Measurements from ENCODE around the gene DIRAS2. TPM values are rescaled to one million over a fixed set of nuclear protein-coding genes. Genes with fewer than 3 reads are reported as not detected.

Gene DIRAS2
- polyA plus RNA-seq, 2 of the 4 experiments (the other 2 are of a cell fraction), result 0.08 to 0.12 TPM

DNA sequence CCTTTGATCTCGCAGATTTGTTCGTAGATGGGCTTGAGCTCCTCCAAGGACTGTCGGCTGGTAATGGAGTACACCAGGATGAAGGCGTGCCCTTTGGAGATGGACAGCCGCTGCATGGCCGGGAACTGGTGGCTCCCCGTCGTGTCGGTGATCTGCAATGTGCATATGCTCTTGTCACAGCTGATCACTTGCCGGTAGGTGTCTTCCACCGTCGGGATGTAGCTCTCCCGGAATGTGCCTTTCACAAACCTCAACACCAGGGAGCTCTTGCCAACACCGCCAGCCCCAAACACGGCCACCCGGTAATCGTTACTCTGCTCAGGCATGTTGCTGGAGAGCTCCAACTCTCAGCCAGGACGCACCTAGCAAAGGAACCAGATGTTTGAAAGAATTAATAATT is 29.1 kb downstream of the DIRAS2 start:
- Histone ChIP-seq H3K9me3 (no peaks in the 10 kb centered on the region), H3K27ac (no peak overlapping the region), H3K4me1 (no peaks in the 10 kb centered on the region), H3K4me3 (no peak overlapping the region), H3K4me2 (no peak overlapping the region)
- no peak for FAIRE-seq
- no peak for ATAC-seq
- CTCF ChIA-PET, result no interaction called here
- TF ChIP-seq, protein P1, sequence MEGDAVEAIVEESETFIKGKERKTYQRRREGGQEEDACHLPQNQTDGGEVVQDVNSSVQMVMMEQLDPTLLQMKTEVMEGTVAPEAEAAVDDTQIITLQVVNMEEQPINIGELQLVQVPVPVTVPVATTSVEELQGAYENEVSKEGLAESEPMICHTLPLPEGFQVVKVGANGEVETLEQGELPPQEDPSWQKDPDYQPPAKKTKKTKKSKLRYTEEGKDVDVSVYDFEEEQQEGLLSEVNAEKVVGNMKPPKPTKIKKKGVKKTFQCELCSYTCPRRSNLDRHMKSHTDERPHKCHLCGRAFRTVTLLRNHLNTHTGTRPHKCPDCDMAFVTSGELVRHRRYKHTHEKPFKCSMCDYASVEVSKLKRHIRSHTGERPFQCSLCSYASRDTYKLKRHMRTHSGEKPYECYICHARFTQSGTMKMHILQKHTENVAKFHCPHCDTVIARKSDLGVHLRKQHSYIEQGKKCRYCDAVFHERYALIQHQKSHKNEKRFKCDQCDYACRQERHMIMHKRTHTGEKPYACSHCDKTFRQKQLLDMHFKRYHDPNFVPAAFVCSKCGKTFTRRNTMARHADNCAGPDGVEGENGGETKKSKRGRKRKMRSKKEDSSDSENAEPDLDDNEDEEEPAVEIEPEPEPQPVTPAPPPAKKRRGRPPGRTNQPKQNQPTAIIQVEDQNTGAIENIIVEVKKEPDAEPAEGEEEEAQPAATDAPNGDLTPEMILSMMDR (IDR thresholded peaks at IDR 0.05), result no peak
- TF ChIP-seq, protein P2, sequence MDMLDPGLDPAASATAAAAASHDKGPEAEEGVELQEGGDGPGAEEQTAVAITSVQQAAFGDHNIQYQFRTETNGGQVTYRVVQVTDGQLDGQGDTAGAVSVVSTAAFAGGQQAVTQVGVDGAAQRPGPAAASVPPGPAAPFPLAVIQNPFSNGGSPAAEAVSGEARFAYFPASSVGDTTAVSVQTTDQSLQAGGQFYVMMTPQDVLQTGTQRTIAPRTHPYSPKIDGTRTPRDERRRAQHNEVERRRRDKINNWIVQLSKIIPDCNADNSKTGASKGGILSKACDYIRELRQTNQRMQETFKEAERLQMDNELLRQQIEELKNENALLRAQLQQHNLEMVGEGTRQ (IDR thresholded peaks at IDR 0.05), result no peak
- TF ChIP-seq KDM1A (IDR thresholded peaks at IDR 0.05; ENCODE audit: low read depth), result no peak
- no peak for TF ChIP-seq RCOR1 (IDR thresholded peaks at IDR 0.05; ENCODE audit: low read depth, low read length)
- TF ChIP-seq NFE2L2 (conservative IDR thresholded peaks at IDR 0.05; ENCODE audit: low read length), result no peak
- TF ChIP-seq MAZ (IDR thresholded peaks at IDR 0.05; ENCODE audit: borderline replicate concordance, low read depth, low read length), result no peak
- TF ChIP-seq, protein P3, sequence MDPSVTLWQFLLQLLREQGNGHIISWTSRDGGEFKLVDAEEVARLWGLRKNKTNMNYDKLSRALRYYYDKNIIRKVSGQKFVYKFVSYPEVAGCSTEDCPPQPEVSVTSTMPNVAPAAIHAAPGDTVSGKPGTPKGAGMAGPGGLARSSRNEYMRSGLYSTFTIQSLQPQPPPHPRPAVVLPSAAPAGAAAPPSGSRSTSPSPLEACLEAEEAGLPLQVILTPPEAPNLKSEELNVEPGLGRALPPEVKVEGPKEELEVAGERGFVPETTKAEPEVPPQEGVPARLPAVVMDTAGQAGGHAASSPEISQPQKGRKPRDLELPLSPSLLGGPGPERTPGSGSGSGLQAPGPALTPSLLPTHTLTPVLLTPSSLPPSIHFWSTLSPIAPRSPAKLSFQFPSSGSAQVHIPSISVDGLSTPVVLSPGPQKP (IDR thresholded peaks at IDR 0.05; ENCODE audit: low read depth, low read length), result no peak
- TF ChIP-seq, protein P4, sequence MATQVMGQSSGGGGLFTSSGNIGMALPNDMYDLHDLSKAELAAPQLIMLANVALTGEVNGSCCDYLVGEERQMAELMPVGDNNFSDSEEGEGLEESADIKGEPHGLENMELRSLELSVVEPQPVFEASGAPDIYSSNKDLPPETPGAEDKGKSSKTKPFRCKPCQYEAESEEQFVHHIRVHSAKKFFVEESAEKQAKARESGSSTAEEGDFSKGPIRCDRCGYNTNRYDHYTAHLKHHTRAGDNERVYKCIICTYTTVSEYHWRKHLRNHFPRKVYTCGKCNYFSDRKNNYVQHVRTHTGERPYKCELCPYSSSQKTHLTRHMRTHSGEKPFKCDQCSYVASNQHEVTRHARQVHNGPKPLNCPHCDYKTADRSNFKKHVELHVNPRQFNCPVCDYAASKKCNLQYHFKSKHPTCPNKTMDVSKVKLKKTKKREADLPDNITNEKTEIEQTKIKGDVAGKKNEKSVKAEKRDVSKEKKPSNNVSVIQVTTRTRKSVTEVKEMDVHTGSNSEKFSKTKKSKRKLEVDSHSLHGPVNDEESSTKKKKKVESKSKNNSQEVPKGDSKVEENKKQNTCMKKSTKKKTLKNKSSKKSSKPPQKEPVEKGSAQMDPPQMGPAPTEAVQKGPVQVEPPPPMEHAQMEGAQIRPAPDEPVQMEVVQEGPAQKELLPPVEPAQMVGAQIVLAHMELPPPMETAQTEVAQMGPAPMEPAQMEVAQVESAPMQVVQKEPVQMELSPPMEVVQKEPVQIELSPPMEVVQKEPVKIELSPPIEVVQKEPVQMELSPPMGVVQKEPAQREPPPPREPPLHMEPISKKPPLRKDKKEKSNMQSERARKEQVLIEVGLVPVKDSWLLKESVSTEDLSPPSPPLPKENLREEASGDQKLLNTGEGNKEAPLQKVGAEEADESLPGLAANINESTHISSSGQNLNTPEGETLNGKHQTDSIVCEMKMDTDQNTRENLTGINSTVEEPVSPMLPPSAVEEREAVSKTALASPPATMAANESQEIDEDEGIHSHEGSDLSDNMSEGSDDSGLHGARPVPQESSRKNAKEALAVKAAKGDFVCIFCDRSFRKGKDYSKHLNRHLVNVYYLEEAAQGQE (IDR thresholded peaks at IDR 0.05), result no peak
- TF ChIP-seq RFX5 (IDR thresholded peaks at IDR 0.05), result no peak
- TF ChIP-seq MYC (IDR thresholded peaks at IDR 0.05; ENCODE audit: borderline replicate concordance, low read length), result no peak
- no peak for TF ChIP-seq HOXB13 (CRISPR knock-in tag; IDR thresholded peaks at IDR 0.05; ENCODE audit: low read depth)
- no peak for DNase-seq (ENCODE audit: low read depth in 1 of 2, low spot score in 1 of 2)
- POLR2A ChIA-PET, result no interaction called here
- WGBS (ENCODE audit: missing lambda C conversion rate), result 70% methylated on average over 18 of the region's 18 CpGs

DNA sequence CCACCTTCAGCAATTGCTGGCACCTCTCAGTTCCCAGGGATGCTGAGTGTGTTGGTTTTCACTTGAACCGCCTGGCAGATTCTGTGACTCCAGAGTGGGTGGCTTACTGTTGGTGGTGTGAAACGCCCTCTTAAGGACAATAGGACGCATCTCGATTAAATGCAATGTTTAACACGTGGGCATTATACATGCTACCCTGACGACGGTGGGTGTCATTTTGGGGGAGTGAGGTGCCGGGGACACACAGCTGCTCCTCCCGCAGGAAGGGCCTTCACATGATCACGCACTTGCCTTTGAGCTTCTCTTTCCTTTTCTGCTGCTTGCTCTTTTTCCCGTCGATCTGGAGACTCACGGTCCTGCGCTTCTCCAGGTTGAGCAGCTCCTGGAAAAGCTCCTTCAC is 29.7 kb downstream of the DIRAS2 start:
- ATAC-seq (no peak), DNase-seq (ENCODE audit: low read depth in 1 of 2, low spot score in 1 of 2) (no peak), FAIRE-seq (no peak)
- ChIA-PET POLR2A (no interaction called here), CTCF (interaction anchor here (1.2 kb wide), 1 partner anchor 470 kb away, joined by 3 read pairs; no protein-coding TSS in a partner anchor)
- no peaks in the 10 kb centered on the region for H3K4me1 ChIP-seq
- no peak overlapping the region for H3K4me2 ChIP-seq
- H3K27ac ChIP-seq, result no peak overlapping the region
- no peak for TF ChIP-seq TFCP2L1 (CRISPR knock-in tag; IDR thresholded peaks at IDR 0.05)
- 73% methylated on average over 14 of the region's 14 CpGs for WGBS (ENCODE audit: missing lambda C conversion rate)
- no peak overlapping the region for H3K4me3 ChIP-seq
- H3K9me3 ChIP-seq, result no peaks in the 10 kb centered on the region

DNA sequence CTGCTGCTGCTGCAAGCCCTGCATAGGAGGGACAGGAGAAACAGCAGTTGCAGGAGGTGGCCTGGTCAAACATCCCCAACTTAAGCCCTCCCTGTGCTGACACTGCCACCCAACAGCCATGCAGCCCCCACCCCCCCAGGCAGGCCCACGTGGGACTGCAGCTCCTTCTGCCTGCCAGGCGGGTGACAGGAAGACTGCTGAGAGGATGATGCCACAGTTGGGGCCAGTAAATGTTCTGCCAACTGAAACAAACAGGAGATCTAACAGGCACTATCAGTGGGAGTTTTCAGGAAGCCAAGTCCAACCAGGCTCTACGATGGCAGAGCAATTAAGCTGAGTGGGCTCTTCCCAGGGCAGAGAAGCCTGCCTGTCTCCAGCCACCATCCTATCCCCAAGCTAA is 31.1 kb downstream of the DIRAS2 start:
- ATAC-seq (no peak), FAIRE-seq (no peak), DNase-seq (ENCODE audit: low read depth in 1 of 2, low spot score in 1 of 2) (no peak)
- no peak overlapping the region for H3K27ac ChIP-seq
- ChIA-PET CTCF (no interaction called here), POLR2A (no interaction called here)
- H3K4me1 ChIP-seq, result no peaks in the 10 kb centered on the region
- no peak overlapping the region for H3K4me3 ChIP-seq
- H3K9me3 ChIP-seq, result no peaks in the 10 kb centered on the region
- no peak overlapping the region for H3K4me2 ChIP-seq
- 14% methylated on average over 1 of the region's 3 CpGs for WGBS (ENCODE audit: missing lambda C conversion rate)
- TF ChIP-seq PHF8 (IDR thresholded peaks at IDR 0.05; ENCODE audit: borderline replicate concordance, low read depth) (no peak), CEBPB (IDR thresholded peaks at IDR 0.05) (no peak), GATA3 (IDR thresholded peaks at IDR 0.05; ENCODE audit: borderline replicate concordance) (no peak), ZFP36 (IDR thresholded peaks at IDR 0.05; ENCODE audit: borderline replicate concordance, partially characterized antibody) (no peak), JUN (IDR thresholded peaks at IDR 0.05) (no peak), ESRRA (IDR thresholded peaks at IDR 0.05; ENCODE audit: borderline replicate concordance, low read length) (no peak), EHF (CRISPR knock-in tag; IDR thresholded peaks at IDR 0.05) (no peak)
- TF ChIP-seq, protein P1 (IDR thresholded peaks at IDR 0.05), result no peak
- TF ChIP-seq, protein P4 (IDR thresholded peaks at IDR 0.05), result no peak

Measured in A549 (cell line).